K562 (cell line): ENCODE data around the gene MFSD6. TPM values are rescaled to one million over a fixed set of nuclear protein-coding genes. Genes with fewer than 3 reads are reported as not detected.
A peak's percentile ranks its signal among the peaks of the same experiment; 100 is the strongest.

Experiments used
- BRCA1 ChIP-seq, 2 experiments: fragments of 450-650 bp in 1 of 2; sonication (generic) in 1 of 2; formaldehyde crosslinking in 1 of 2; IDR thresholded peaks; 2 replicates each; pipeline versions ENCODE4 v1.5.0 to v1.6.1; 2017 to 2020; ENCODE audit warnings: mild to moderate bottlenecking in 1 of 2, missing genetic modification reagents in 1 of 2
- E2F4 ChIP-seq: sonication (generic); formaldehyde crosslinking; IDR thresholded peaks from 2 replicates; pipeline ENCODE4 v1.8.0; 2022; ENCODE audit warnings: mild to moderate bottlenecking, low read depth, missing genetic modification reagents
- ELK1 ChIP-seq: sonication (generic); formaldehyde crosslinking; IDR thresholded peaks from 2 replicates; pipeline ENCODE4 v1.8.1; 2022; ENCODE audit warnings: missing genetic modification reagents
- FOSL1 ChIP-seq: fragments of 200-800 bp; sonication (Bioruptor generic); conservative IDR thresholded peaks from 2 replicates; pipeline ENCODE4 v1.6.1; 2016; ENCODE audit warnings: missing genetic modification characterization, missing compliant biosample characterization
- FOXJ3 ChIP-seq: sonication (generic); formaldehyde crosslinking; IDR thresholded peaks from 2 replicates; pipeline ENCODE4 v1.4.0; 2020; ENCODE audit warnings: mild to moderate bottlenecking, missing genetic modification reagents
- GTF2A2 ChIP-seq: IDR thresholded peaks from 2 replicates; pipeline ENCODE4 v1.6.1; 2016; ENCODE audit warnings: mild to moderate bottlenecking, missing genetic modification characterization, missing compliant biosample characterization
- ILF3 ChIP-seq: fragments of 450-650 bp; IDR thresholded peaks from 2 replicates; pipeline ENCODE4 v1.6.1; 2018; ENCODE audit warnings: antibody characterized with exemption, mild to moderate bottlenecking, moderate library complexity, borderline replicate concordance
- PHF20 ChIP-seq: fragments of 450-650 bp; IDR thresholded peaks from 2 replicates; pipeline ENCODE4 v1.6.1; 2018; ENCODE audit not compliant: partially characterized antibody
- PML ChIP-seq: IDR thresholded peaks from 2 replicates; pipeline ENCODE4 v1.6.1; 2012; ENCODE audit warnings: low read length, inconsistent platforms
- SAP30 ChIP-seq: fragments of 200-600 bp; sonication (generic); IDR thresholded peaks from 2 replicates; pipeline ENCODE4 v1.6.1; 2012; ENCODE audit warnings: borderline replicate concordance, low read depth, mild to moderate bottlenecking, moderate library complexity, low read length, control low read depth, inconsistent platforms; ENCODE audit not compliant: insufficient read depth, poor library complexity, severe bottlenecking
- SFPQ ChIP-seq: fragments of 200-400 bp; formaldehyde crosslinking; IDR thresholded peaks from 2 replicates; pipeline ENCODE4 v1.6.1; 2017; ENCODE audit warnings: mild to moderate bottlenecking, low read depth, low read length, moderate library complexity
- SRSF3 ChIP-seq: fragments of 200-400 bp; formaldehyde crosslinking; IDR thresholded peaks from 2 replicates; pipeline ENCODE4 v1.6.1; 2016; ENCODE audit warnings: mild to moderate bottlenecking, low read length, moderate library complexity; ENCODE audit not compliant: insufficient read depth
- THRA ChIP-seq: fragments of 450-650 bp; IDR thresholded peaks from 2 replicates; pipeline ENCODE4 v1.6.1; 2017; ENCODE audit warnings: mild to moderate bottlenecking, moderate library complexity
- ZNF354B ChIP-seq: fragments of 250-450 bp; sonication (Bioruptor Pico); IDR thresholded peaks from 2 replicates; pipeline ENCODE4 v1.4.0; 2020
- ZNF384 ChIP-seq: IDR thresholded peaks from 2 replicates; pipeline ENCODE4 v1.6.1; 2012; ENCODE audit warnings: low read depth, low read length, improper control_type of control experiment
- ZNF395 ChIP-seq: fragments of 200-800 bp; sonication (Bioruptor generic); IDR thresholded peaks from 2 replicates; pipeline ENCODE4 v1.6.1; 2017; ENCODE audit warnings: missing genetic modification characterization, missing compliant biosample characterization
- ZNF707 ChIP-seq: fragments of 250-450 bp; sonication (Bioruptor Pico); conservative IDR thresholded peaks from 2 replicates; pipeline ENCODE4 v1.8.0; 2022; ENCODE audit warnings: inconsistent platforms, mild to moderate bottlenecking, moderate library complexity
- polyA plus RNA-seq, 8 experiments: library from polyadenylated mRNA; depleted of rRNA in 4 of 8; stranded (reverse) in 5 of 8; unstranded in 3 of 8; fragments of >200 nt; fragmentation: Nextera tagmentation in 2 of 8; fragmentation: Illumina TruSeq in 1 of 8; extraction: Ambion mirVana in 2 of 8; extraction: Trizol in 1 of 8; gene quantifications; 2 replicates each; pipeline versions ENCODE4 v1.2.1 to v1.2.3, GENCODE V29; 2011 to 2014; ENCODE audit warnings: inconsistent platforms in 1 of 8, missing spikeins in 1 of 8
- total RNA-seq, 7 experiments: library from RNA; depleted of rRNA in 6 of 7; stranded (reverse); fragments of >200 nt in 6 of 7; fragmentation: Illumina TruSeq in 2 of 7; extraction: Trizol in 2 of 7; gene quantifications; 2 replicates each; pipeline versions ENCODE4 v1.2.1 to v1.2.3, GENCODE V29; 2011 to 2021; ENCODE audit warnings: low replicate concordance in 1 of 7

MFSD6 gene
- total and polyA plus RNA-seq, 9 of the 15 experiments (the other 6 are each of a cell fraction or from before 2014, with no cell fraction given): 1.1 to 7.9 (median 4.4) TPM

GRCh38 chr2:190468814-190469569, 60.8 kb downstream of the MFSD6 start (continued):
- TF ChIP-seq ZNF395 (CRISPR knock-in tag): no peak
- no peak for TF ChIP-seq E2F4 (CRISPR knock-in tag)
- no peak for TF ChIP-seq SFPQ
- TF ChIP-seq SAP30: no peak
- TF ChIP-seq ZNF707 (CRISPR knock-in tag): no peak
- TF ChIP-seq BRCA1 (IDR thresholded peaks at IDR 0.05): no peak
- TF ChIP-seq BRCA1 (CRISPR knock-in tag; IDR thresholded peaks at IDR 0.05): no peak
- no peak for TF ChIP-seq ELK1 (CRISPR knock-in tag)
- TF ChIP-seq FOXJ3 (CRISPR knock-in tag): no peak
- no peak for TF ChIP-seq THRA
- TF ChIP-seq ZNF354B (CRISPR knock-in tag): no peak
- no peak for TF ChIP-seq ILF3
- no peak for TF ChIP-seq SRSF3
- no peak for TF ChIP-seq GTF2A2
- no peak for TF ChIP-seq PHF20
- TF ChIP-seq FOSL1 (tag): peak; percentile 44; the same call in 1 of the 2 replicates
- TF ChIP-seq PML: no peak
- TF ChIP-seq ZNF384: no peak
